GM10266 (cell line): ENCODE data around the gene C1QTNF7.

Experiments
- DNase-seq: peaks from one replicate; pipeline ENCODE4 v3.0.0; 2012; ENCODE audit errors: extremely low spot score
- CTCF ChIP-seq: IDR thresholded peaks from 2 replicates; pipeline ENCODE4 v1.5.1; 2012; ENCODE audit warnings: mild to moderate bottlenecking, low read depth; ENCODE audit not compliant: control insufficient read depth, insufficient read depth; ENCODE audit errors: missing control alignments

Gene C1QTNF7

DNA sequence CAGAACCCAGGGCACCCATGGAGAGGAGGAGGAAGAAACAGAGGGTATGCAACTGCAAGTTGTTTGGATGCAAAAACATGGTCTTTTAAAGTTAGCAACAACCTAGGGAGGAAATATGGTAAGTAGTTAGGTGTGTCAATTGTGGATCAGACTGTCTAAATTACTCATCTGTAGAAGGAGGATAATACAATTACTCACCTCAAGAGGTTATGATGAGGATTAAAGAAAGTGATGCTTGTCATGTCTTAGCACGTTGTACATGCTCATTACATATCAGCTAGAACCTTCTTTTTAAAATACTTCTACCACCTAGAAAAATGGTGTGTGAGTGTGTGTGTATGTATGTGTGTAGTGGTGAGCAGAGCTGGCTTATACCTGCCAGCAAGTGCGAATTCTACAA is 2.3 kb upstream of the C1QTNF7 start:
- no peak for DNase-seq
- no peak for TF ChIP-seq CTCF

- TF ChIP-seq CTCF, result no peak
- no peak for DNase-seq
Observed at GRCh38 chr4:15427161-15427560, 672 bp upstream of the C1QTNF7 start.

GRCh38 chr4:15428611-15429010 is 778 bp downstream of the C1QTNF7 start:
- TF ChIP-seq CTCF, result no peak
- no peak for DNase-seq

GRCh38 chr4:15434091-15434490 is 6.3 kb downstream of the C1QTNF7 start:
- TF ChIP-seq CTCF, result no peak
- no peak for DNase-seq

GRCh38 chr4:15434676-15435075 is 6.8 kb downstream of the C1QTNF7 start:
- DNase-seq, result no peak
- TF ChIP-seq CTCF, result no peak

DNA sequence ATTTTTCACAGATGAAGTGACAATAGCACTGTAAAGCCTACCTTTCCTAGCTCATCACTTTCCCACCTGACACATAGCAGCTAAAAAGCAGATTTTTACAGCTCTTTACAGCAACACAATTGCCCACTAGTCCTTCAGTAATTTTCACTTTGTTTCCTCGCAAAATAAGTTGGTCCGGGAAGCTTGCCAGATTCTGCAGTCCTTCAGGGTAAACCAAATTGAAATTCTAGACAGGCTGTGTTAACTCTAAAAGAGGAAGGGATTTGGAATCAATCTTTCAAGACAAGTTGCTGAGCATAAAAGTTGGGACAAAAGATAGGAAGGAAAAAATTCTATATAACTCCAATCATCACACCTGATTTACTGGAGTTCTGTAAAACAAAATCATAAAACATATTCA is 8.7 kb downstream of the C1QTNF7 start:
- TF ChIP-seq CTCF, result no peak
- DNase-seq, result no peak

GRCh38 chr4:15438939-15439524 is 11.2 kb downstream of the C1QTNF7 start:
- TF ChIP-seq CTCF, result no peak
- no peak for DNase-seq
